LNCAP (cell line): ENCODE data around the gene TNS3.

Experiments
- CTCF ChIP-seq: fragments of 450-650 bp; IDR thresholded peaks from 2 replicates; pipeline ENCODE4 v1.5.1; 2017; ENCODE audit warnings: mild to moderate bottlenecking

The TNS3 gene

DNA sequence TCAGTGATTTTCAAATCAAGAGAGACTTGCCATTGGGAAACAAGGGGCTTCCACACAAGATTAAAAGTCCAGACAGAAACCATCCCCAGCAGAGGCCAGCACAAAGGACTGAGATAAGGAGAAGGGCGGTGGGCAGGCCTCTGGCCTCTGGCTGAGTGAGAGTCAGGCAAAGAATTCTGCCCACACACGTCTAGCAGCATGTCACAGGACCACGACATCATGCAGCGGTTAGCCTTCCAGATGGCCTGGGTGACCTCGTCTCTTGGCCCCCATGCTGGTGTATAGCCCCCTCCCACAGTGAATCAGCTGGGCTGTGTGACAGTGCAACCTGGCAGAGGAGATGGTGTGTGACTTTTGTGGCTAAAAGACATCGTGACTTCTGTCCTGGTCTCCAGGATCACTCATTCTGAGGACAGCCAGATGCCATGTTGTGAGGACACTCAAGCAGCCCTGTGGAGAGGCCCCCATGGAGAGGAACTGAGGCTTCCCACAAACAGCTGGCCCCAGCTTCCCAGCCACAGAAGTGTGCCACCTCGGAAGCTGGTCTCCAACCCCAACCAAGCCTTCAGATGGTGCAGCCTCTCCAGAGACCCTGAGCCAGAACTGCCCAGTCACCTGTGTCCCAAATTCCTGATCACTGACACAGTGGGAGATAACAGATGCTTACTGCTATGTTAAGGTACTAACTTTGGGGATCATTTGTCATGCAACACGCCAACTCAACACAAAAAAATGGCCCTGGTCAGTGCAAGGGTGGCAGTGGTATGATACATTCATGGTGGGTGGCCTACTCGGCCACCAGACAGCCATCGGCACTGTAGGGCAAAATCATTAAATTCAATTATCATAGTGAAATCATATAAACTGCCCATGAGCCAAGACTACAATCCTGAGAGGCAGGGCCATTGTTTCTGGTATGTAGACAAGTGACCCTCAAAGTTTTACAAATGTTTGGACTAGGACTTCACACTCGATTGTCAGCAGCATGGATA is 73.2 kb downstream of the TNS3 start:
- TF ChIP-seq CTCF: no peak

DNA sequence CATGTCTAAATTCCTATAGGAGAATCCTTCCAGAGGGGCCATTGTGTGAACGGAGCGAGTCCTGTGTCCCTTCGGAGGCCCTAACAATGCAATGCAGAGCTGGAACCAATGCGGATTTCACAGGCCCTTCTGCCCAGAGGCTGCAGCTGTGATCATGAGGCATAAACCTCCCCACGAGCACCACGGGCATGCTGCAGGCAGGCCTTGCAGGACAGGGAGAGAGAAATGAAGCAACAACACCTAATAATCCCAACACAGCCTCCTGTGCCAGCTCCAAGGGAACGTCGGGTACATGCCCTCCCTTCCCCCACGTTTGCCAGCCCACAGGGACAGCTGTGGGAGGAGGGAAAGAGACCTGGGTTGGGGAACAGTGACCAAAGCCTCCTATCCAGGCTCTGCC is 74.4 kb downstream of the TNS3 start:
- TF ChIP-seq CTCF: no peak

- no peak for TF ChIP-seq CTCF
These were observed 75.2 kb downstream of the TNS3 start for GRCh38 chr7:47506382-47507339.

DNA sequence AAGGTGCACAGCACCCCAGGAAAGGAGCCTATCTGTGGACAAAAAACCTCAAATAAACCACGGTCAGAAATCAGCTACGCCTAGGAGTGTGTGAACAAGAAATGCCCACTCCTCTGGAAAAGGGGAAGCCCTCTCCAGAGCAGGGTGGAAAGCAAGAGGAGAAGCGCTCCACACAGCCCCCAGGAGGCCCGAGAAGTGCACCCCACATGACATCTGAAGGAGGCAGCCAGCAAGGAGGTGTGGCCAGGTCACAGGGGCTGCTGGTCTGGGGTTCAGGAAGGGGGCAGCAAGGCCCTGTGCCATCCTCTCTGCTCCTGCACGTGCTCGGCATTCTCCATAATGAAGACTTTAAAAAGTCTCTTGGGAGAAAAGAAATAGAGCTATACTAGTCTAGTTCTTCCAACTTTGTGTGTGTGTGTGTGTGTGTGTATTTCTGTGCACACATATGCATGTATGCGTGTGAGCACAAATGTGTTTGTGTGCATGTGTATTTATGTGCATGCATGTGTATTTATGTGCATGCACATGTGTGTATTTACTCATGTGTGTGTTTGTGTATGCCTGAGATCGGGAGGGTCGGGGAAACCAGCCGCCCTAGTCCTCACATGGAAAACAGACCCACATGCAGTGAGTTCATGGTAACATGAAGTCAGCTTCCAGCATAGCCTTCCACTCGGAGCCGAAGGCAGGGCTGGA is 76.5 kb downstream of the TNS3 start:
- no peak for TF ChIP-seq CTCF

DNA sequence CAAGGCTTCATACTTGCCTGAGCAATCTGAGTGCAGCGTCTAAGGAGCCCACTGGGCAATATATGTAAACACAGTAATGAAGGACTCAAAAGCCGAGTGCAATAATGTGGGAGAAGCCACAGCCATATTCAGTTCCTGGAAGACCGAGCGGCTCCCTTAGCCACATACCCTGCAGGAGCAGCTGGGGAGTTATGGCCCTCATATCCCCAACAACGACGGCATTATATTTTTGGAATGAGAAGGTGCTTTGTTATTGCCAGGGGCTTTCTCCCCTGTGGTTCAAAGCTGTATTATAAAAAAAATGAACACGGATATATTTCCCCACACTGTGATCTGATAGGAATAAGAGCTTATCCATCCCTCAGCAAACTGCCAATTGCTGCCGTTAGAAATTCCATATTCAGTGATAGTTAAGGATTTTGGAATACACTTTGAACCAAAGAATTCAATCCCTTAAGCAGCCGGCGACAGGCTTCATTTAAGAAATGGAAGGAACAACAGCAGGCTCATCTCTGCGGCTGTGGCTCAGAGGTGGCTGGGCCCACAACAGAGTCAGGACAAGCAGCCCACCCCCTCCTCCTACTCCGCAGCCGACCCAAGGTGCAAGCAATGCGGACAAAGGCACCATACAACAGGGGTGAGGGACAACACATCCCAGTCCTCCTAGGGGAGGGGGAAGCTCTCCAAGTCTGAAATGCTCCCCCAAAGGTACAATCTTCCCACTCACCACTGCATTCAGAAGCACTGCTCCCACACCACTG is 77.2 kb downstream of the TNS3 start:
- TF ChIP-seq CTCF: no peak

DNA sequence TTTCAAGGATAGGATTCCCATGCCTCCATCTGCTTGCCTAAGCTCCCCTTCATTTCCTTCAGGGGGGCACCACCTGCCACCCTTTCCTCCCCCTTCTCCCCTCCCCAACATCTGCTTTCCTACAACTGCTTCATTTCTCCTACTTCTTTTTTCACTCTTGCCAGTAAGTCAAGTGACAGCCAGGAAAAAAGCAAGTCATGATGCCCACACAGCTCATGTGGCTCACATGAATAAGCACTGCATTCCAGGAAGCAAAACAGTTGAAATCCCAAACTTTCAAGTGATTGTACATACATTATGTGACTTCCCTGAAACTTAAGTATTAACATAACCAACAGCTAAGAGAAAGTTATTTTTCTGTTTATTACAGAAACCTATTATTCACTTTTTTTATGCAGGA is 78.6 kb downstream of the TNS3 start:
- no peak for TF ChIP-seq CTCF
